K562 (cell line): ENCODE data around the gene SRSF9. TPM values are rescaled to one million over a fixed set of nuclear protein-coding genes. Genes with fewer than 3 reads are reported as not detected.
A peak's percentile ranks its signal among the peaks of the same experiment; 100 is the strongest.

ENCODE experiments used
- ATAC-seq: fragments of 200-7000 bp; cut with Tn5 transposase; 3 replicates; pipeline ENCODE4 v1.9.1; 2020; ENCODE audit warnings: moderate library complexity
- BruUV-seq: library from RNA; stranded (reverse); fragments of 400-500 nt; replicated peaks from 2 replicates; lab custom pipeline; 2021; lab: Mats Ljungman, UMichigan
- CTCF ChIA-PET: fragments of 300-600 bp; formaldehyde crosslinking; extraction: SDS; loops from one replicate; lab custom pipeline; 2021; ENCODE audit warnings: low intra/inter-chr PET ratio; lab: Yijun Ruan, JAX
- POLR2A ChIA-PET: fragments of 300-600, 350-650 bp; sonication (Branson Sonifier 250); formaldehyde crosslinking; extraction: SDS; loops from one replicate; lab custom pipeline; 2021; ENCODE audit warnings: antibody characterized with exemption, inconsistent platforms; lab: Yijun Ruan, JAX
- DNase-seq, 4 experiments: peaks; one replicate each; pipeline versions ENCODE4 v3.0.0 to v3.0.0-alpha.2; 2011 to 2018; ENCODE audit warnings: low spot score in 3 of 4, mixed read lengths in 3 of 4; ENCODE audit errors: extremely low read depth in 1 of 4
- FAIRE-seq: peaks from 2 replicates; lab custom pipeline; 2011; peaks lifted over from hg19 to GRCh38; lab: Jason Lieb, UNC
- H2AFZ ChIP-seq: 2 replicates; pipeline ENCODE4 v1.6.0; 2011; ENCODE audit warnings: low read depth, low read length, control low read depth, inconsistent platforms
- H3K27ac ChIP-seq: fragments of 200-600 bp; 3 replicates; pipeline ENCODE4 v1.8.0; 2011; ENCODE audit warnings: low read depth, mild to moderate bottlenecking, control low read depth, inconsistent platforms, low read length, moderate library complexity, mixed read lengths; ENCODE audit errors: extremely low read depth
- H3K27me3 ChIP-seq, 2 experiments: fragments of 300-600 bp in 1 of 2; 2 replicates in 1 of 2; 3 replicates in 1 of 2; pipeline versions ENCODE4 v1.6.0 to v1.8.0; 2011; ENCODE audit warnings: inconsistent platforms in 2 of 2, low read length in 2 of 2, mild to moderate bottlenecking in 1 of 2, mixed read lengths in 1 of 2, moderate library complexity in 1 of 2; ENCODE audit not compliant: control insufficient read depth in 2 of 2, insufficient read depth in 2 of 2
- H3K36me3 ChIP-seq: fragments of 300-600 bp; 3 replicates; pipeline ENCODE4 v1.8.0; 2011; ENCODE audit warnings: mild to moderate bottlenecking, low read length, inconsistent platforms; ENCODE audit not compliant: control insufficient read depth, insufficient read depth
- H3K4me1 ChIP-seq, 2 experiments: fragments of 200-600 bp in 1 of 2; replicated peaks in 1 of 2; 2 replicates in 1 of 2; 3 replicates in 1 of 2; pipeline versions ENCODE4 v1.5.1 to v1.8.0; 2011; ENCODE audit warnings: inconsistent platforms in 2 of 2, low read length in 2 of 2, mild to moderate bottlenecking in 1 of 2, mixed read lengths in 1 of 2, moderate library complexity in 1 of 2; ENCODE audit not compliant: control insufficient read depth in 2 of 2, insufficient read depth in 2 of 2
- H3K4me2 ChIP-seq: 2 replicates; pipeline ENCODE4 v1.6.1; 2011; ENCODE audit warnings: low read length, control low read depth, inconsistent platforms, mixed read lengths; ENCODE audit not compliant: insufficient read depth
- H3K4me3 ChIP-seq: fragments of 200-600 bp; sonication (generic), shearing (Covaris generic); 2 replicates; pipeline ENCODE4 v1.5.1; 2016; ENCODE audit warnings: control low read depth, inconsistent platforms
- H3K79me2 ChIP-seq: fragments of 200-600 bp; 3 replicates; pipeline ENCODE4 v1.8.0; 2011; ENCODE audit warnings: low read length, inconsistent platforms; ENCODE audit not compliant: control insufficient read depth, insufficient read depth
- H3K9ac ChIP-seq, 2 experiments: 2 replicates each; pipeline versions ENCODE4 v1.6.0 to v1.6.1; 2011; ENCODE audit warnings: low read depth in 2 of 2, low read length in 2 of 2, control low read depth in 1 of 2, inconsistent platforms in 1 of 2, mild to moderate bottlenecking in 1 of 2, mixed read lengths in 1 of 2; ENCODE audit not compliant: insufficient read depth in 1 of 2
- H3K9me1 ChIP-seq: one replicate; pipeline ENCODE4 v1.6.0; 2011; ENCODE audit warnings: inconsistent platforms, mild to moderate bottlenecking, low read length, moderate library complexity; ENCODE audit not compliant: control insufficient read depth, insufficient read depth
- H3K9me3 ChIP-seq: replicated peaks from 2 replicates; pipeline ENCODE4 v1.5.1; 2011; ENCODE audit warnings: low read depth, low read length, inconsistent platforms; ENCODE audit not compliant: control insufficient read depth, insufficient read depth
- H4K20me1 ChIP-seq: replicated peaks from 2 replicates; pipeline ENCODE4 v1.6.1; 2011; ENCODE audit warnings: low read length, inconsistent platforms, mixed read lengths; ENCODE audit not compliant: control insufficient read depth, insufficient read depth
- BCOR ChIP-seq: fragments of 450-650 bp; IDR thresholded peaks from 2 replicates; pipeline ENCODE4 v1.6.1; 2016
- CBX8 ChIP-seq: fragments of 200-600 bp; sonication (generic); IDR thresholded peaks from 2 replicates; pipeline ENCODE4 v1.6.1; 2012; ENCODE audit warnings: borderline replicate concordance, mixed run types, low read depth, mild to moderate bottlenecking, moderate library complexity, mixed read lengths, low read length, control low read depth, inconsistent platforms; ENCODE audit not compliant: poor library complexity, severe bottlenecking; ENCODE audit errors: extremely low read depth
- HBP1 ChIP-seq: fragments of 450-650 bp; formaldehyde crosslinking; IDR thresholded peaks from 2 replicates; pipeline ENCODE4 v1.4.0; 2022; ENCODE audit warnings: missing genetic modification characterization
- LEF1 ChIP-seq: fragments of 450-650 bp; IDR thresholded peaks from 2 replicates; pipeline ENCODE4 v1.6.1; 2016; ENCODE audit warnings: mild to moderate bottlenecking
- RAD51 ChIP-seq: fragments of 450-650 bp; IDR thresholded peaks from 2 replicates; pipeline ENCODE4 v1.7.1; 2016; ENCODE audit warnings: low read depth, mild to moderate bottlenecking, borderline replicate concordance
- REST ChIP-seq, 2 experiments: fragments of 450-650 bp; formaldehyde crosslinking in 1 of 2; IDR thresholded peaks; 2 replicates each; pipeline versions ENCODE4 v1.4.0 to v1.6.1; 2014 to 2020; ENCODE audit warnings: mild to moderate bottlenecking in 2 of 2, borderline replicate concordance in 1 of 2, low read depth in 1 of 2
- WGBS: fragments of 100-300 bp; shearing (Covaris generic); methylation state at CpG from one replicate; pipeline ENCODE4 v1.1.6; 2016; ENCODE audit warnings: low coverage, mixed read lengths; ENCODE audit not compliant: insufficient coverage; ENCODE audit errors: missing lambda C conversion rate; 5-methylcytosine and 5-hydroxymethylcytosine counted together
- in situ Hi-C: fragments of 300-500 bp; cut with MboI; formaldehyde crosslinking; loops from 4 replicates; pipeline ENCODE4 v1.15.0; 2018; ENCODE audit warnings: inconsistent platforms, mixed read lengths
- intact Hi-C: fragments of 100-400 bp; cut with micrococcal nuclease; formaldehyde crosslinking; loops from 2 replicates; pipeline ENCODE4 v1.14.2; 2022
- polyA plus RNA-seq, 8 experiments: library from polyadenylated mRNA; depleted of rRNA in 4 of 8; stranded (reverse) in 5 of 8; unstranded in 3 of 8; fragments of >200 nt; fragmentation: Nextera tagmentation in 2 of 8; fragmentation: Illumina TruSeq in 1 of 8; extraction: Ambion mirVana in 2 of 8; extraction: Trizol in 1 of 8; gene quantifications; 2 replicates each; pipeline versions ENCODE4 v1.2.1 to v1.2.3, GENCODE V29; 2011 to 2014; ENCODE audit warnings: inconsistent platforms in 1 of 8, missing spikeins in 1 of 8
- total RNA-seq, 7 experiments: library from RNA; depleted of rRNA in 6 of 7; stranded (reverse); fragments of >200 nt in 6 of 7; fragmentation: Illumina TruSeq in 2 of 7; extraction: Trizol in 2 of 7; gene quantifications; 2 replicates each; pipeline versions ENCODE4 v1.2.1 to v1.2.3, GENCODE V29; 2011 to 2021; ENCODE audit warnings: low replicate concordance in 1 of 7
- TF ChIP-seq, protein P1 (sequence below): fragments of 200-800 bp; sonication (Bioruptor generic); IDR thresholded peaks from 2 replicates; pipeline ENCODE4 v1.6.1; 2016; ENCODE audit warnings: missing genetic modification characterization, missing compliant biosample characterization

The SRSF9 gene
- total and polyA plus RNA-seq, 9 of the 15 experiments (the other 6 are each of a cell fraction or from before 2014, with no cell fraction given): 40.3 to 291 (median 230) TPM

GRCh38 chr12:120421701-120422100, 47.8 kb downstream of the SRSF9 start:
- Histone ChIP-seq H2AFZ (no peak overlapping the region), H4K20me1 (0 out of 2 replicates have a peak, but pooled peaks cover 3% of the 10 kb centered on the region), H3K79me2 (no peaks in the 10 kb centered on the region), H3K27ac (no peak overlapping the region), H3K9me3 (no peaks in the 10 kb centered on the region), H3K4me3 (no peak overlapping the region), H3K4me2 (no peak overlapping the region), H3K4me1 (no peaks in the 10 kb centered on the region), H3K27me3 (peaks cover 22 to 29% of the 10 kb centered on the region in 2 experiments), H3K36me3 (no peaks in the 10 kb centered on the region), H3K9ac (no peak overlapping the region), H3K9me1 (no peaks in the 10 kb centered on the region)
- intact Hi-C loops: no loop called here
- POLR2A ChIA-PET: interaction anchor here (0.9 to 1.1 kb wide), 2 partner anchors 122 to 129 kb away, joined by 3 to 4 read pairs; no protein-coding TSS in a partner anchor
- FAIRE-seq (no peak), DNase-seq (no peak), ATAC-seq (peak; percentile 55)
- CTCF ChIA-PET: no interaction called here
- no TSS peak for BruUV-seq
- in situ Hi-C loops: no loop called here
- WGBS: 7% methylated on average over 4 of the region's 4 CpGs
- TF ChIP-seq REST (IDR thresholded peaks at IDR 0.05; ENCODE audit: borderline replicate concordance): no peak
- TF ChIP-seq REST (CRISPR knock-in tag; IDR thresholded peaks at IDR 0.05; ENCODE audit: low read depth): no peak
- no peak for TF ChIP-seq LEF1
- no peak for TF ChIP-seq BCOR
- no peak for TF ChIP-seq CBX8
- TF ChIP-seq HBP1 (CRISPR knock-in tag): no peak
- TF ChIP-seq, protein P1, sequence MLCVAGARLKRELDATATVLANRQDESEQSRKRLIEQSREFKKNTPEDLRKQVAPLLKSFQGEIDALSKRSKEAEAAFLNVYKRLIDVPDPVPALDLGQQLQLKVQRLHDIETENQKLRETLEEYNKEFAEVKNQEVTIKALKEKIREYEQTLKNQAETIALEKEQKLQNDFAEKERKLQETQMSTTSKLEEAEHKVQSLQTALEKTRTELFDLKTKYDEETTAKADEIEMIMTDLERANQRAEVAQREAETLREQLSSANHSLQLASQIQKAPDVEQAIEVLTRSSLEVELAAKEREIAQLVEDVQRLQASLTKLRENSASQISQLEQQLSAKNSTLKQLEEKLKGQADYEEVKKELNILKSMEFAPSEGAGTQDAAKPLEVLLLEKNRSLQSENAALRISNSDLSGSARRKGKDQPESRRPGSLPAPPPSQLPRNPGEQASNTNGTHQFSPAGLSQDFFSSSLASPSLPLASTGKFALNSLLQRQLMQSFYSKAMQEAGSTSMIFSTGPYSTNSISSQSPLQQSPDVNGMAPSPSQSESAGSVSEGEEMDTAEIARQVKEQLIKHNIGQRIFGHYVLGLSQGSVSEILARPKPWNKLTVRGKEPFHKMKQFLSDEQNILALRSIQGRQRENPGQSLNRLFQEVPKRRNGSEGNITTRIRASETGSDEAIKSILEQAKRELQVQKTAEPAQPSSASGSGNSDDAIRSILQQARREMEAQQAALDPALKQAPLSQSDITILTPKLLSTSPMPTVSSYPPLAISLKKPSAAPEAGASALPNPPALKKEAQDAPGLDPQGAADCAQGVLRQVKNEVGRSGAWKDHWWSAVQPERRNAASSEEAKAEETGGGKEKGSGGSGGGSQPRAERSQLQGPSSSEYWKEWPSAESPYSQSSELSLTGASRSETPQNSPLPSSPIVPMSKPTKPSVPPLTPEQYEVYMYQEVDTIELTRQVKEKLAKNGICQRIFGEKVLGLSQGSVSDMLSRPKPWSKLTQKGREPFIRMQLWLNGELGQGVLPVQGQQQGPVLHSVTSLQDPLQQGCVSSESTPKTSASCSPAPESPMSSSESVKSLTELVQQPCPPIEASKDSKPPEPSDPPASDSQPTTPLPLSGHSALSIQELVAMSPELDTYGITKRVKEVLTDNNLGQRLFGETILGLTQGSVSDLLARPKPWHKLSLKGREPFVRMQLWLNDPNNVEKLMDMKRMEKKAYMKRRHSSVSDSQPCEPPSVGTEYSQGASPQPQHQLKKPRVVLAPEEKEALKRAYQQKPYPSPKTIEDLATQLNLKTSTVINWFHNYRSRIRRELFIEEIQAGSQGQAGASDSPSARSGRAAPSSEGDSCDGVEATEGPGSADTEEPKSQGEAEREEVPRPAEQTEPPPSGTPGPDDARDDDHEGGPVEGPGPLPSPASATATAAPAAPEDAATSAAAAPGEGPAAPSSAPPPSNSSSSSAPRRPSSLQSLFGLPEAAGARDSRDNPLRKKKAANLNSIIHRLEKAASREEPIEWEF (CRISPR knock-in tag): no peak
- TF ChIP-seq RAD51: no peak
